NCI-H748 (cell line): ENCODE results near the gene RPL37A.

Experiments
- DNase-seq: peaks from one replicate; lab custom pipeline; 2025; ENCODE audit not compliant: unreplicated experiment; lab: John Stamatoyannopoulos, UW

The RPL37A gene

DNA sequence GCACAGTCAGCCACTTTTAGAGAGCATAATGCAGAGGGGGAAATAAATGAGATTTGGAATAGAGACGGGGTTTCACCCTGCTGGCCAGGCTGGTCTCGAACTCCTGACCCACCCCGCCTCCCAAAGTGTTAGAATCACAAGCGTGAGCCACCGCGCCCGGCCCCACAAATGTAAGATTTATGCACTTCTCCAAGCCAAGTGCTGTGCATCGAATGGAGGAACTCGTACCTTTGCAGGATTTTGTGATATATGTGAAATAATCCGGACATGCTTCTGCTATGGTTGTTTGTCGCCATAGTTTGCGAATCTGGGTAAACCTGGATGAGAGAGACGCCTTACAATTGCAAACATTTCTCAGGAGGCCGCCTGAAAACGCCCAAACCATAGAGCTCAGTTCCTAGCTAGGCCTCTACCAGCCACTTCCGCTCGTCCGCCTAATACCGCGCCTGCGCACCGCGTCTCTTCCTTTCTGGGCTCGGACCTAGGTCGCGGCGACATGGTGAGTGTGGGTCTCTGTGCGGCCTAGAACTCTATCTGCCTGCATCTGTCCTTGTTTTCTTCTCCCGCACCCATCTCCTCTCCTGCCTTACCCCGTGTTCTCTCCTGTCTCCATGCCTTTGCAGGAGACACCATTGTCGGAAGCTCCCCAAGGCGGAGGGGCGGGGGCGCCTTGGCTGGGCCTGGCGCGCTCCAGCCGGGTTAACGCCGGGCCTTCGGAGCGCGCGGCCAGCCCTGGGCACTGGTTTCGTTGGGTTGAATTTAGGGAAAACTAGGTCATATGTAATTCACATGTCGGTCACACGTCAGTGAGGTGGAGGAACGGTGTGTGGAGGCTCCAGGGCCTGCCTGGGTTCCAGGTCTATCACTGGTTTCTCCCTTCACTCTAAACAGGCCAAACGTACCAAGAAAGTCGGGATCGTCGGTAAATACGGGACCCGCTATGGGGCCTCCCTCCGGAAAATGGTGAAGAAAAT, at the start of gene RPL37A:
Gene RPL37A (plus strand): TSS at position 466 of the 974 bp plus-strand sequence. CDS start 31 bp downstream, at position 497.
- peak; percentile 96 for DNase-seq

DNA sequence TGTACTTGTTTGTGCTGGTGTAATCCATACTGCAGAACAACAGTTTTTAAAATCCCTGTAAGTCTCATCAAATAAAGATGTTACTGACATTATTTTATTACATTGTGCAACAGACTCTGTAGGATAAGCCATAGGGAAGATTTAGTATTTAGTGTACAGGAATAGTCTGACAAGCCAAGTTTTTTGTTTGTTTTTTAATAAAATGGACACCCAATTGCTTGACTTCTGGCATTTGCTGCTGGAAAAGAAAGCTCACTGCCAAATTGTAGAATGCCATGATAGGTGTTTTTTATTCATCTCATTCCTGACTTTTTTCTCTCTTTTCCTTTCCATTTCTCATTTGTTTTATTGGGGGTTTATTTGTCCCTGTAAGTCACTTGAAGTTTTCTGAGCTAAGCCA, 48.3 kb upstream of the RPL37A start:
- no peak for DNase-seq

DNA sequence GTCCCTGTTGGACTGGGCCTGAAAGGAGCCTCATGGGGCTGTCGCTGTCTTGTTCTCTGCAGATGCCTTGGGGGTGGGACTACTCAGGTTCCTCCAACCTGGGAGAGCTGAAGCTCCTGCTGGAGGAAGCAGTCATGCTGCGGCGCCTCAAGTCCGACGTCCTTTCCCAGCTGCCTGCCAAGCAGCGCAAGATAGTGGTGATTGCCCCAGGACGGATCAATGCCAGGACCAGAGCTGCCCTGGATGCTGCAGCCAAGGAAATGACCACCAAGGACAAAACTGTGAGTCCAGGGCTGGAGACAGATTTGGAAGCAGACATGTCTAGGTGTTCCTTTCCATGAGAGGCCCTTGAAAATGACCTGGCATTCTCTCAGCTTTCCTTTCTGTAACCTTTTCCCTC, 47.9 kb upstream of the RPL37A start:
- DNase-seq = no peak

DNA sequence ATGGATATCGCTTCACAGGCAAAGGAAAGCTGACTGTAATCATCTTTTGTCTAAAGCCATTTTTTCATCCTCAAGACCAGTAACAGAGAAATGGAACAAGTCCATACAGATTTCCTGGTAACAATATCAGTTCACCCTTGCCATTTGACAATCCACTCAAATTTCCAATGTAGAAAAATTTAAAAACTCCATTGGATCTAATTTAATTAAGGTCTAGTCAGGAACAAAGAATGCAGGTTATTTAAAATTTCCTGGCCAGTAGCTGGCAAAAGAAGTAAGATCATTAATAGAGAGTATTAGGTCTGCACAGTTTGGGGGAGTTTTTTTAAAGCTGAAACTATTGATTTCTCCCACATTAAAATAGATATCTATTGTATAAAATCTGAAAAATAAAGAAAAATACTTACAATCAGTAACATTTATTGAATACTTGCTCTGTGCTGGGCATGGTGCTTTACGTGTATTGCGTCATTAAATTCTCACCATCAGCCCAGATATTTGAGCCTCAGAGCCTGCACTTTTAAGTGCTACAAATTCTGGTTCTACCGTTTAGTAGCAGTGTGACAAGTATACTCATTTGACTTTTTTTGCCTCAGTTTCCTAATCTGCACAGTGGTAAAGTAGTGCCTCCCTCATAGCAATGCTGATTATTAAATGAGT, 44.6 kb upstream of the RPL37A start:
- no peak for DNase-seq

DNA sequence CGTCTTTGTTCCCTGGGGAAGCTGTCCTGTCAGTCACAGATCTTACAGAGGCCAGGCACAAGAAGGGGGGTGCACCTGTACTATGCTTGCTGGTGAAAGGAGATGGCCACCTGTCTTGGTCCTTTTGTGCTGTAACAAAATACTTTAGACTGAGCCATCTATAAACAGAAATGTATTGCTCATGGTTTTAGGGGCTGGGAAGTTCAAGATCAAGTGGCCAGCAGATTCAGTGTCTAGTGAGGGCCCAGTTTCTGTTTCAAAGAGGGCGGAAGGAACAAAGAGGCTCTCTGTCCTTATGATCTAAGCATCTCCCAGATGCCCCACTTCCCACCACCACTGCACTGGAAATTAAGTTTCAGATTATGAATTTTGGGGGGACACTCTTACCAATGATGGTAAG, 35.5 kb upstream of the RPL37A start:
- no peak for DNase-seq

DNA sequence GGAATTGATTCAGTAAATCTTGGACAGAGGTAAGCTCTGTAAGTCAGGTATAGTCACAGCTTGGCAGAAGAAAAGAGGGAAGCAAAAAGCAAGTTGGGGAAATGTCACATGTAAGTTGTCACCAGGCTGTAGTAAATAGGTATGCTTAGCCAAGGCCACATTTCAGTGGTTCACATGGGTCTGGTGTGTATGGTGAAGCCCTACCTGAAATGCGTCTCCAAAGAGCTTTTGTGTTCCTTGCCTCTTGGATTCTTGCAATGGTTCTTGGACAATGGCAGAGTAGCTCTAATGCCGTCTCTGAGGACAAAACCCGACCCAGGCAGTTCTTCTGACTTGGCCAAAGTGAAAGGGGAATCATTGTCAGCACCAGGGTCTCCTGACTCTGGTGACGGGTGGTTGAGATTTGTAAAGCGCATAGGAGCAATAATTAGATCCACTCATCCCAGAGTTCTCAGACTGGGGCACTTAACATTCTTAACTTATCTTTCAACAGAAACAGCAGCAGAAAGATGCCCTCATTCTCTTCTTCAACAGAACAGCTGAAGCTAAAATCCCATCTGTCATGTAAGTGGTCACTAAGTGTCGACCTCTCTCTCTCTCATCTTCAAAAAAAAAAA, 34.4 kb upstream of the RPL37A start:
- DNase-seq = no peak

DNA sequence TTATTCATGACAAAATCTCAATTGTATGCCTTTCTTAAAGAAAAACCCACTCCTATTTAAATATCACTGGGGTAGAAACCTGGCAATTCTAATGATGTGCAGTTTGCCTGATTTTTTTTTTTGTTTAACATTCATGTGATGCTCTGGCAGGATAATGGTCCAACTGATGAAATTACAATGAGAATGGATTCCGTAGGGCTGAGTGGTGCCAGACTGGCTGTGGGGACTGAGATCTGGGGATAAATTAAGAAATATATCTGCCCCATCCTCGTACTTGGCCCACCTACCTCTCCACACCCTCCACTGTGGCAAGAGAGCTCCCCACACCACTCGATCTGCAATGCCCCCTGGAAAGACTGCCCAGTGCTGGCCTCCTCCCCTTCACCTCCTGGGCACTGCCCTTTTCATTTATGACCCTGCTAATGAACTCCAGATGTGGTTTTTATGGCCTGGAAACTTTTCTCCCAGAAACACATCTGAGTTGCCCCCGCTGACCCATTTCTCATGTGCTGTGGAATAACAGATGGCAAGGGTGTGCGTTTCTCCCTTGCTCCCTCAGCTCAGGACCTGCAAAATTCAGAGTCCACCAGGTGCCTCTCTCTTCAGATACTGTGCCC, 33.0 kb upstream of the RPL37A start:
- no peak for DNase-seq

DNA sequence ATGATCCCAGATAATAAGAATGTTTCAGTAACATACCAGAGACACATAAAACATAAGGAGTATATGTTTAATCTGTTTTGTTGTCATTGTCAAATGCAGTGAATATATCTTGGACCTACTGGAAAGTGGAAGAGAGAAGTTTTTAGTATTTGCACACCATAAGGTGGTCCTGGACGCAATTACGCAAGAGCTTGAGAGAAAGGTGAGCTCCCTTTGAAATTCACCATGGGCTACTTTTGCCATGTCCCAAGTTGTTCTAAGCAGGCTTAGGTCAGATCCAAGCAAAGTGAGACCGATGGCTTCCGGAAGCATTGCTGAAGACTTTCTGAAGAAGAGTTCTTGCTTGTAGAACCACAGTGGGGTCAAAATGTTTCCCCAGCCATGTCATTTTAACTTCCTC, 30.8 kb upstream of the RPL37A start:
- no peak for DNase-seq

DNA sequence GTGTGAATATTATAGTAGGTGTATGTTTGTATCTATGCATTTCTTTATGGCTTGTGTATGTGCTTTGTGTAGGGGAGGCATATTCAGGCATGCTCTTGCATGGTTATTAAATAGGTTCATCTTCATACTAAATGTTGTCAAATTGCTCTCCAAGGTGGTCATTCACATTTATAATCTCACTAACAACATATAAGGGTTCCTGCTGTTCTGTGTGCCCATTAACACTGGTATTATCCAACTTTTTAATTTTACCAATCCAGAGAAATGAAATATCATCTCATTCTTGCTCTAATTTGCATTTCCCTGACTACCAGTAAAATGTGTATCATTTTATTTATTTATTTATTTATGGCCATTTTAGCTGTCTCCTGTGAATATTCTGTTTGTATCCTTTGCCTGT, 29.0 kb upstream of the RPL37A start:
- DNase-seq = no peak

DNA sequence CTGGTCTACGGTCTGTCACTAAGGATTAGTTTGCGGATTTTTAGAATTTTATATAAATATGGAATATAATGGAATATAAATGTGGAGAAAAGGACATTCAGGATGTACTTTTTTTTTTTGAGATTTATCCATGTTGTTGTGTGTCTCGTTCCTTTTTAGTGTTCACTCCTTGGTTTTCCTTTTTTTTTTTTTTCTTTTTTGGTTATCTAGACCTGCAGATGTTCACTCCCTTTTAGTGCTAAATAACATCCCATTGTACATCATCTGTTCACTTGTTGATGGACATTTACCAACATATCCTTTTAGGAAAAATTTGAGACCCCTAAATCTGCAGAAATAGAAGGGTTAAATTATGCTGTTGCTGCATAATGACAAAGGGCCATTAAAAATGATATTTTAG, 25.5 kb upstream of the RPL37A start:
- no peak for DNase-seq

DNA sequence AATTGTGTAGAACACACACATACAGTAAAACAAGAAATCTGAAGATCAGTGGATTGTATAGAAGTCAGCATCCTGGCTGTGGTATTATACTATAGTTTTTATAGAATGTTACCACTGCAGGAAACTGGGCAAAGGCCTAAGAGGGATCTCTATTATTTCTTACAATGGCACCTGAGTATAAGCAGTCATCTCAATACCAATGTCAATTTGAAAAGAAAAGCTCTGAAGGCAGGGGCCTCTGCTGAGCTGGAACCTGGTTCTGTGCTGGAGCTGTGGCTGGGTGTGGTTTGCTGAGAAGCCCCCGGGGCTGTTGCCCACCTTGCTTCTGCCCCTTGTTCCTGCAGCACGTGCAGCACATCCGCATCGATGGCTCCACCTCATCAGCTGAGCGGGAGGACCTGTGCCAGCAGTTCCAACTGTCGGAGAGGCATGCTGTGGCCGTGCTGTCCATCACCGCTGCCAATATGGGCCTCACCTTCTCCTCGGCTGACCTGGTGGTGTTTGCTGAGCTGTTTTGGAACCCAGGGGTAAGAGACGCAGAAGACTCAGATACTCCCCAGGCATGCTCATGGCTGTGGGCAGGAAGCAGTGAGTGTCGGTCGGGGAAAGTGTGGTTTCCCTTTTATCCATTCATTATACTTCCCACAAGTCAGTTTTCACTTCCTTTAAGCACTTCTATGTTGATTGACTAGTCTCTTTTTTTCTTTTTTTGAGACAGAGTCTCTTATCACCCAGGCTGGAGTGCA, 23.5 kb upstream of the RPL37A start:
- DNase-seq = no peak

DNA sequence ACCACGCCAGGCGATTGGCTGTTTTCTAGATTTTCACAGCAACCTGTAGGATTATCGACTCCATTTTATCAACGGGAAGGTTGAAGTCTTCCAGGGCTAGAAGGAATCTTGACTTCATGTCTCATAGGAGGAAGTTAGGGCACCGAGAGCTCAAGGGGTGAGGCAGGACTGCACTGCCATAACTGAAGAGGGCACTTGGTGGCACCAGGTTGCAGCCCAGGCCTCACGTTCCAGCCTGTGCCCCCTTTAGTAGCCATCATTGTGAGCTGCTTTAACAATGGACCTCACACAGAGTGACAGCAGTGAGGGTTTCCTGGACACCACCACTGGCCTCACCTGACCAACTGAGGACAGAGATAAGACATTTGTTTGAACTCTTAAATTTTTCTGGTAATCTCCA, 22.9 kb upstream of the RPL37A start:
- DNase-seq = no peak

DNA sequence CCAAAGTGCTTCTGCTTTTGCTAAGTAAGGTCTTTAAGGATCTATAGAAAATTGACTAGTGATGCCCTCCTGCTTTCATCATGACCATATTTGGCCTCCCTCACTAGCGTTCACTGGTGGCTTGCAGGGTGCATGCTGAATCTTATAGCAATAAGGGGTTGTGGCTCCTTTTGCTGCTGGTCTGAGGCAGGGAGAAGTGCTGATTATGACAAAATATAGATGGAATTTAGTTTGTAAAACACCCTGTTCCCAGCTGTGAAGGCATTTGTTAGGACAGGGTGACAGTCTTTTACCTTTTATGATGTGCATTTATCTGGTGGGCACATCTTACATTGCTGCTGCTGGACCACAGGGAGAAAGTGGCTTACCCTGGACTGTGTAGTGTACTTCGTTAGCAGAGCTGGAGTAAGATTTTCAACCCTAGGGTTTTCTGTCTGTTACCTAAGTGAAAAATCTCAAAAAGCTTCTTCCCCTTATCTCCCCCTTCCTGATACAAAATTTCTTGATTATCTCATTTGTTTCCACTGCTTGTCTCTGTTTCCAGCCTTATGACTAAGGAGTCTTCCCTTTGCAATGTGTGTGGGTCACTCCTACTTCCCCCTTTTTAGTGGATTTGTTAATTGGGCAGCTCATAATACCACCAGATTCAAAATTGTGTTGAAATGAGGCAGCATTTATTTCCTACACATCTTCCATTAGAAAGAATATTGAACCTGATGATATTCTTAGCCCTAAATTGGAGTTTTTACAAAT, 21.2 kb upstream of the RPL37A start:
- DNase-seq = no peak

DNA sequence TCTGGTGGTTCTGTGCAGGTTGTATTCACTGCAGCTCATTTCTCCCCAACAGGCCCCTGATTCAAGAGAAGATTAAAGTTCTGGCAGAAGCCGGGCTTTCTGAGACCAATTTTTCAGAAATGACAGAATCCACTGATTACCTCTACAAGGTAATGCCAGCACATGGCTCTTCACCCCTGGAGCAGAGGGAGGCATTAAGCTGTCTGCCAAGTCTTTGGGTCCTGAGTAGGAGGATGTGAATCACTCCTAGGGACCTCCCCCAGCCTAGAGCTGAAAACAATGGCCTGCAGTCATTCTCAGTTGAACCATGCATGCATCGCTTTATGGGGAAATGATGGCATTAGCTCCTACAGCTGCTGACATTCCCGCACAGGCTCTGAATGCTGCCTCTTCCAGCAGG, 20.5 kb upstream of the RPL37A start:
- no peak for DNase-seq

DNA sequence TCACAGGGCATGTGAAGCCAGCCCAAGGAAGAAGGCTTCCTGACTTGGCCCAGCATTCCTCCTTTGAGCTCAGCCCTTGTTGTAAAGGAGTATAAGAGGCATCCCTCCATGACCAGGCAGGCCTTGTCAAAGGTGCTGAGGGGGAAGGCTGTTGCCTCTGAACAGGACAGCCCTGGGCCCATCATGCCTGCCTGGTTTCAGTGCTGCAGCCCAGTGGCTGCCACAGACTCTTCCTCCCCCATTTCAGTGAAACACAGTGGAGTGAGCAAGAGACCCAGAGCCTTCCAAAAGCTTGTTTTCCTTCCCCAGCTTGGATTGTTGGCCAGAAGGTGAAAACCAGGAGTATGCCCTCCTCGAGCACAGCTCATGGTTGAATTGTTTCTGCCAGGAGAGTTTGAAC, 19.9 kb upstream of the RPL37A start:
- DNase-seq = no peak

DNA sequence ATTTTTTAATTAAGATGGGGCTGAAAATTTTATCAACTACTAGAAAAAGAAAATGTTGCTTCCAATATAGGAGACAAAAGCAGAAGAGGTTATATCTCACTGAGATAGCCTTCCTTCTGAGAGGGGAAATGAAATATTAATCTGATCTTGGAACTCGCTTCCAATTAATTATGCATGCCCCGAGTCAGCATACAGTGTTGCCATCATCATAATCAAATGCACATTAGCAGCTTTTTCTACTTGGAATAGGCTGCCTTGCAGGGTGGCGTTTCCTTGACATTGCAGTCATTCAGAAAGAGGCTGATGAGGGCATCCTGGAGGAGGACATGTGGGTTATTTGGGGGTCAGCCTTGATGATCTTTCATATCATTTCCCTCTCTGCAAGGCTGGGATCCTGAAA, 18.4 kb upstream of the RPL37A start:
- no peak for DNase-seq

DNA sequence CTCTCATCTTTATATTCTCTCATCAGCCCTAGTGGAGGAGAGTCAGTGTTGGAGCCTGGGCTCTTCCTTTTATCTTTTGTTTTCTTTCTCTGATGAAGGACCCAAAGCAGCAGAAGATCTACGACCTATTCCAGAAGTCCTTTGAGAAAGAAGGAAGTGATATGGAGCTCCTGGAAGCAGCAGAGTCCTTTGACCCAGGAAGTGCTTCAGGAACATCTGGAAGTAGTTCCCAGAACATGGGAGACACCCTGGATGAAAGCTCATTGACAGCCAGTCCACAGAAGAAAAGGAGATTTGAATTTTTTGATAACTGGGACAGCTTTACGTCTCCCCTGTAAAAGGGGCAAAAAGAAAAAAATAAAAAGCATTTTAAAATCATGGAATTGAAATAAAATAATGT, 16.0 kb upstream of the RPL37A start:
- DNase-seq = no peak

DNA sequence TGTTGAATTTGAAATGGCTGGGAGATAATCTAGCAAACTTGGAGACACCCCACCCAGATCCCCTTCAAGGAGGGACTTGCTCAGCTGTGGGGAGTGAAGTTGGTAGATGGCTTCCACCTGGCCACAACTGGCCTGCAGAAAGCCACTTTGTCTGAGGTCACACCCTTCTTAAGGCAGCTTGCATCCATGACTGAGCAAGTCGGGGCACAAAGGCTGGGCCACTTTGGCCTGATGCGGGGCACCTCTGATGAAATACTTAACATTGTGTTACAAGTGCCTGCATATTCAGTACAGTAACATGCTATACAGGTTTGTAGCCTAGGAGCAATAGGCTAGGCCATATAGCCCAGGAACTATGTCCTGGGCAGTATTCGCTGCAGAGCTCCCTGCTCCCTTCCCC, 13.4 kb upstream of the RPL37A start:
- DNase-seq = no peak

DNA sequence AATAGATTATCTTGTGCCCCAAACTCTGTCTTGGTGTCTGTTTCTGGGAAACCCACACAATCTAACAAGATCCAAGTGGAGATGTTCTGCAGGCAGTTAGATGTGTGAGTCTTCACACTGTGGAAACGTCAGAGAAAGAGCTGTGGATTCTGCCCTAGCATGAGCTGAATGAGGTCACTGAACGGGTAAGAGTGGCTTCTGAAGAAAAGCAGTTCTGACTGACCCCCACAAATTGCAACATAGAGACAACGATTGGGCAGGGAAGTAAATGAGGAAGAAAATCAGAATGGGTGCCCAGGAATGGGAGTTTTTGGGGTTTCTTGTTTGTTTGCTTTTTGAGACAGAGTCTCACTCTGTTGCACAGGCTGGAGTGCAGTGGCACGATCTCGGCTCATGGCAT, 12.9 kb upstream of the RPL37A start:
- DNase-seq = no peak

DNA sequence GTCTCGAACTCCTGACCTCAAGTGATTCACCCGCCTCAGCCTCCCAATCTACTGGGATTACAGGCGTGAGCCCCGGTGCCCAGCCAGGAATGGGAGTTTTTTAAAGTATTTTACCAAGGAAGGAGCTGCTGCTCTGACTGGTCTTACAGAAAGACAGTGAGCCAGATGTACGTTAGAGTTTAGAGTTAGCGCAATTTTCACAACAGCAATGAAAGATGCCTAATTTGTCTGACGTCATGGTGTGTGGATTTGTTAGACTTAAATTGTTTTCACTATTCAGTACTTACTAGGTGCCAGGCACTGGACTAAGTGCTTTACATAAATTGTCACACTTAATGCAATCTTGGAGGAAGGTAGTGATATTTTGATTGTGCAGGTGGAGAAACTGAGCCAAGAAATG, 12.4 kb upstream of the RPL37A start:
- DNase-seq = no peak
